ENCODE measurements around the gene TRIM16.
"Not testable (repeated sequence)": the region's sequence is repeated elsewhere in the genome, so short reads cannot be mapped to it uniquely, and the experiment has no call there.

DNA sequence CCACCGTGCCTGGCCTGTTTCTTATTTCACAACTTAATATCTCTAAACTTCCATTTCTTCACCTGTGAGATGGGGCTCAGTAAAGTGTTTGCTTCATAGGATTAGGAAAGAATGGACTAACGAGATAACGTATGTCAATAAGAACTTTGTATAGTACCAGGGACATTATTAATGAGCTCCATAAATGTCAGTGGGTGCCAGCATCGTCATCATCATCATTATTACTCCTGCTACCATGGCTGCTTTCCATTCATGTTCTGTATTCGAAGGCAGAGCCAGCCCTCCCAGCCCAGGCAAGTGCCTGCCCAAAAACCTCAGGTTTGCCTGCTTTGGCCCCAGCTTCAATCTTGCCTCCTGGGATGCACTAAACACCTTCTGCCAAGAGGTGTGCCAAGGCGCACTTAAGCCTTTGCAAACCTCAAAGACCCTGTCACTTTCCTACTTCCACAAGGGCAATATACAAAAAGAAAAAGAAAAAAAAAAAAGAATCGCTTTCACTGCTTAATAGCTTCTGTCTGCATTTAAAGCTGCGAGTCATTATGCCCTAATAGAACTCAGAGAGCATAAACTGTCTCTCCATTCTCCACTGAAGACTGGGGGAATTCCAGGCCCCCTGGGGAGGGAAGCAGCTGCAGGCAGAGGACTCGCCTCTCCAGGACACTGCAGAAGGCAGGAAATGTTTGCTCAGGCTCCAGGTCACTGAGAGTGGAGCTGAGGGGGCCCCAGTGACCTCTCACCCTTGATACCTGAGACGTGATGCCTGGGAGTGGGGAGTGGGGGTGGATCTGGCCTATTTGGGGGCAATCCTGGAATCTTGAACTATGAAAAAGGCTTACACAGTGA lies 38.8 kb downstream of the TRIM16 start:
- TF ChIP-seq, protein P1, sequence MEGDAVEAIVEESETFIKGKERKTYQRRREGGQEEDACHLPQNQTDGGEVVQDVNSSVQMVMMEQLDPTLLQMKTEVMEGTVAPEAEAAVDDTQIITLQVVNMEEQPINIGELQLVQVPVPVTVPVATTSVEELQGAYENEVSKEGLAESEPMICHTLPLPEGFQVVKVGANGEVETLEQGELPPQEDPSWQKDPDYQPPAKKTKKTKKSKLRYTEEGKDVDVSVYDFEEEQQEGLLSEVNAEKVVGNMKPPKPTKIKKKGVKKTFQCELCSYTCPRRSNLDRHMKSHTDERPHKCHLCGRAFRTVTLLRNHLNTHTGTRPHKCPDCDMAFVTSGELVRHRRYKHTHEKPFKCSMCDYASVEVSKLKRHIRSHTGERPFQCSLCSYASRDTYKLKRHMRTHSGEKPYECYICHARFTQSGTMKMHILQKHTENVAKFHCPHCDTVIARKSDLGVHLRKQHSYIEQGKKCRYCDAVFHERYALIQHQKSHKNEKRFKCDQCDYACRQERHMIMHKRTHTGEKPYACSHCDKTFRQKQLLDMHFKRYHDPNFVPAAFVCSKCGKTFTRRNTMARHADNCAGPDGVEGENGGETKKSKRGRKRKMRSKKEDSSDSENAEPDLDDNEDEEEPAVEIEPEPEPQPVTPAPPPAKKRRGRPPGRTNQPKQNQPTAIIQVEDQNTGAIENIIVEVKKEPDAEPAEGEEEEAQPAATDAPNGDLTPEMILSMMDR (IDR thresholded peaks at IDR 0.05): not testable (repeated sequence)
- not testable (repeated sequence) for TF ChIP-seq EP300, POLR2A (IDR thresholded peaks at IDR 0.05)

Measured in tibial nerve (tissue), 4 donors.